ENCODE measurements around the gene MADCAM1. TPM values are rescaled to one million over a fixed set of nuclear protein-coding genes. Genes with fewer than 3 reads are reported as not detected.

Gene MADCAM1
- total RNA-seq, 1 donor from 2014 or later = 0.17 TPM

- TF ChIP-seq, protein P1, sequence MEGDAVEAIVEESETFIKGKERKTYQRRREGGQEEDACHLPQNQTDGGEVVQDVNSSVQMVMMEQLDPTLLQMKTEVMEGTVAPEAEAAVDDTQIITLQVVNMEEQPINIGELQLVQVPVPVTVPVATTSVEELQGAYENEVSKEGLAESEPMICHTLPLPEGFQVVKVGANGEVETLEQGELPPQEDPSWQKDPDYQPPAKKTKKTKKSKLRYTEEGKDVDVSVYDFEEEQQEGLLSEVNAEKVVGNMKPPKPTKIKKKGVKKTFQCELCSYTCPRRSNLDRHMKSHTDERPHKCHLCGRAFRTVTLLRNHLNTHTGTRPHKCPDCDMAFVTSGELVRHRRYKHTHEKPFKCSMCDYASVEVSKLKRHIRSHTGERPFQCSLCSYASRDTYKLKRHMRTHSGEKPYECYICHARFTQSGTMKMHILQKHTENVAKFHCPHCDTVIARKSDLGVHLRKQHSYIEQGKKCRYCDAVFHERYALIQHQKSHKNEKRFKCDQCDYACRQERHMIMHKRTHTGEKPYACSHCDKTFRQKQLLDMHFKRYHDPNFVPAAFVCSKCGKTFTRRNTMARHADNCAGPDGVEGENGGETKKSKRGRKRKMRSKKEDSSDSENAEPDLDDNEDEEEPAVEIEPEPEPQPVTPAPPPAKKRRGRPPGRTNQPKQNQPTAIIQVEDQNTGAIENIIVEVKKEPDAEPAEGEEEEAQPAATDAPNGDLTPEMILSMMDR (conservative IDR thresholded peaks at IDR 0.05; ENCODE audit: low read depth, low read length) = no peak
- DNase-seq (ENCODE audit: low read depth) = no peak
- peak within 1 kb of the TSS; percentile 57 for H3K4me3 ChIP-seq (ENCODE audit: low read depth, low read length)
Measured at GRCh38 chr19:460877-461720, 35.2 kb upstream of the MADCAM1 start, which contains the start of gene SHC2. Gene SHC2 (minus strand): TSS chr19:461033. CDS start chr19:460996, 37 bp downstream.

GRCh38 chr19:461721-462551 lies 34.4 kb upstream of the MADCAM1 start:
- no peak for DNase-seq (ENCODE audit: low read depth)
- H3K4me3 ChIP-seq (ENCODE audit: low read depth, low read length) = peak overlapping the region; percentile 23
- TF ChIP-seq, protein P1 (conservative IDR thresholded peaks at IDR 0.05; ENCODE audit: low read depth, low read length) = no peak

- TF ChIP-seq, protein P1 (conservative IDR thresholded peaks at IDR 0.05; ENCODE audit: low read depth, low read length) = no peak
- DNase-seq (ENCODE audit: low read depth) = no peak
- H3K4me3 ChIP-seq (ENCODE audit: low read depth, low read length) = no peak overlapping the region
Measured at GRCh38 chr19:463483-464207, 32.6 kb upstream of the MADCAM1 start.

DNA sequence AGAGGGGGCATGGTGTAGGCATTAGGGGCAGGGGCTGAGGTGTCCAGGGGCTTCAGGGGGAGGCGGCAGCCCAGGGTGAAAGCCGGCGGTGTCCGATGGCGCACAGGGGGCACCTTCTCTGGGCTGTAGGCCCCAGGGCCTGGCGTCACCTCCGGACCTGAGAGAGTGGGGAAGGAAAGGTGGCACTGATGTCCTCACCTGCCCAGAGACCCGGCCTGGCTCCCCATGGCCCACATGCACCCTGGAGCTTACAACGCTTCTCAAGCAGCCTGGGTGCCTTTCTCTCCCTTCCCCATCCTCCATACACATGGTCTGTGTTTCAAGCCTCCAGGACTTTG lies 32.1 kb upstream of the MADCAM1 start:
- no peak for DNase-seq (ENCODE audit: low read depth)
- H3K4me3 ChIP-seq (ENCODE audit: low read depth, low read length) = no peak overlapping the region
- TF ChIP-seq, protein P1 (conservative IDR thresholded peaks at IDR 0.05; ENCODE audit: low read depth, low read length) = no peak

GRCh38 chr19:465056-465816 lies 31.1 kb upstream of the MADCAM1 start:
- no peak overlapping the region for H3K4me3 ChIP-seq (ENCODE audit: low read depth, low read length)
- TF ChIP-seq, protein P1 (conservative IDR thresholded peaks at IDR 0.05; ENCODE audit: low read depth, low read length) = no peak
- no peak for DNase-seq (ENCODE audit: low read depth)

- H3K4me3 ChIP-seq (ENCODE audit: low read depth, low read length) = no peak overlapping the region
- TF ChIP-seq, protein P1 (conservative IDR thresholded peaks at IDR 0.05; ENCODE audit: low read depth, low read length) = no peak
- no peak for DNase-seq (ENCODE audit: low read depth)
Measured at GRCh38 chr19:467554-467953, 28.7 kb upstream of the MADCAM1 start.
